CD4-positive, CD25-positive, alpha-beta regulatory T cell (primary cell): ENCODE results near the gene GIMAP2. TPM values are rescaled to one million over a fixed set of nuclear protein-coding genes. Genes with fewer than 3 reads are reported as not detected.

Experiments used
- ATAC-seq, 2 donors: fragments of 150-1000 bp; cut with Tn5 transposase; one replicate each; pipeline ENCODE4 v1.10.0; 2021; ENCODE audit warnings: low read depth in 2 of 2, moderate number of reproducible peaks in 2 of 2, moderate library complexity in 1 of 2
- DNase-seq, 3 donors: peaks; one replicate each; pipeline versions ENCODE4 v3.0.0 to v3.0.0-alpha.2; 2012 to 2022; ENCODE audit warnings: mixed read lengths in 1 of 3
- H3K27ac ChIP-seq: one replicate; pipeline ENCODE4 v1.7.0; 2013; ENCODE audit warnings: mild to moderate bottlenecking, low read length; ENCODE audit not compliant: insufficient read depth, poor library complexity, severe bottlenecking
- H3K27me3 ChIP-seq: one replicate; pipeline ENCODE4 v1.7.0; 2013; ENCODE audit warnings: low read length; ENCODE audit not compliant: control insufficient read depth, insufficient read depth
- H3K36me3 ChIP-seq: one replicate; pipeline ENCODE4 v1.7.0; 2013; ENCODE audit warnings: mild to moderate bottlenecking, low read length, moderate library complexity; ENCODE audit not compliant: control insufficient read depth, insufficient read depth
- H3K4me1 ChIP-seq: 2 replicates; pipeline ENCODE4 v1.7.0; 2013; ENCODE audit warnings: mild to moderate bottlenecking, low read length; ENCODE audit not compliant: insufficient read depth, control insufficient read depth, poor library complexity, severe bottlenecking
- H3K4me3 ChIP-seq: one replicate; pipeline ENCODE4 v1.7.0; 2013; ENCODE audit warnings: low read depth, mild to moderate bottlenecking, low read length, moderate library complexity
- H3K9me3 ChIP-seq, 2 experiments: 1 replicate in 1 of 2; 2 replicates in 1 of 2; pipeline ENCODE4 v1.7.0; 2013; ENCODE audit warnings: low read length in 2 of 2, mild to moderate bottlenecking in 1 of 2, moderate library complexity in 1 of 2; ENCODE audit not compliant: control insufficient read depth in 2 of 2
- H3K27ac Mint-ChIP-seq, 3 donors: one replicate each; pipeline ENCODE4 v1.8.0; 2020 to 2022; ENCODE audit warnings: mild to moderate bottlenecking in 3 of 3, mixed read lengths in 3 of 3, moderate library complexity in 2 of 3
- H3K27me3 Mint-ChIP-seq: one replicate; pipeline ENCODE4 v1.8.0; 2022; ENCODE audit warnings: mild to moderate bottlenecking, mixed read lengths
- H3K36me3 Mint-ChIP-seq: one replicate; pipeline ENCODE4 v1.8.0; 2020; ENCODE audit warnings: mixed read lengths
- H3K4me1 Mint-ChIP-seq, 4 donors: one replicate each; pipeline ENCODE4 v1.8.0; 2020 to 2022; ENCODE audit warnings: mixed read lengths in 4 of 4, mild to moderate bottlenecking in 1 of 4
- H3K4me3 Mint-ChIP-seq, 4 donors: one replicate each; pipeline ENCODE4 v1.8.0; 2020 to 2022; ENCODE audit warnings: mild to moderate bottlenecking in 4 of 4, mixed read lengths in 4 of 4, moderate library complexity in 3 of 4
- H3K9me3 Mint-ChIP-seq, 7 donors: one replicate each; pipeline ENCODE4 v1.8.0; 2020 to 2022; ENCODE audit warnings: mixed read lengths in 7 of 7, mild to moderate bottlenecking in 3 of 7, moderate library complexity in 2 of 7
- polyA plus RNA-seq, 4 donors: library from polyadenylated mRNA; unstranded; fragments of 300-500 nt; fragmentation: Illumina TruSeq; gene quantifications; one replicate each; pipeline ENCODE4 v1.2.3, GENCODE V29; 2021
- total RNA-seq: library from RNA; stranded (reverse); gene quantifications from one replicate; pipeline ENCODE4 v1.2.3, GENCODE V29; 2022

Gene GIMAP2
- total RNA-seq (95.1 TPM), polyA plus RNA-seq (100 to 1,000 TPM in 2 of 4 donors, 10 to 100 TPM in 2; 79.0 to 142 (median 110) TPM)

DNA sequence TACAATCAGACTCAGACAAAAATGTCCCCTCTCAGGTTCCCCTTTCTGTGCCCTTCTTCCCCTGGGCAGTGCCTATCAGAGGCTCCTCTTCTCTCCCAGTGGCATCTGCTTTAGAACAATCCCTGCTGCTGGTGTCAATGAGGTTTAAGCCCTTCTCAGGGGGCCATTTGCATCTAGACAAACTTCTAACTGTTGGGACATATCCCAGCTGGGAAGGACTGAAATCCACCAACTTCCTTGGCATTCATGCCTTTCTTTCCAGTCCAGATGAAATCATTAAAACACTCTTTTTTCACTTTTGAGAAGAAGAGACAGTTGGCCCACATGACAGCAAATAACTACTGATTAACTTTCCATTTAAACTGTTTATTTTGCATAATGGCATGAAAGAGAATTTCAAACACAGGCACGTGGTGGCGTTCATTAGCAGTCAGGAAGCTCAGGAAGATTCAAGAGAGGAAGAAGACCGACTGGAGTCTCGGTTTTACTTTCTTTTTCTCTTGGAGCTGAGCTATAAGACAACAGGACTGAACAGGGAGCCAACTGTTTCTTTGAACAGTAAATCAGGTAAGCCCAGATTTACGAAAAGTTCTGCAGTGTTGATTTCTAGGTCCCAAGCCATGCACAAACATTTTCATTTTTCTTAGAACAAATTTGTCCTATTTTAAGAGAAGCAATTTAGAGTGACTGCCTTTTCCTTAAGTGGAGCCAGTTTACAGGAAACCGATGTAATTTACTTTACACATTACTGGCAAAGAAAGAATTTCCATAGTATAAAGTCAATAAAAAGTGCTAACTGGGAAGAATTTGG is at the start of gene GIMAP2:
Gene GIMAP2, plus strand, starts transcription at position 488 of the 811 bp plus-strand sequence. CDS start 1,354 bp downstream, outside the sequence.
- Histone ChIP-seq H3K4me3 (peak within 1 kb of the TSS; percentile 99), H3K27ac (peak within 1 kb of the TSS; percentile 83), H3K9me3 (peaks cover 8 to 17% of the 10 kb centered on the region in 2 experiments), H3K27me3 (no peaks in the 10 kb centered on the region), H3K4me1 (peaks cover 51% of the 10 kb centered on the region), H3K36me3 (peaks cover 22% of the 10 kb centered on the region)
- peak within 1 kb of the TSS; percentile 96 to 100 (median 98) for H3K4me3 Mint-ChIP-seq
- peak within 1 kb of the TSS; percentile 97 to 100 (median 99) for H3K27ac Mint-ChIP-seq
- ATAC-seq (peak; percentile 65 to 78), DNase-seq (peak in 2 of 3 donors; percentile 51 to 82)
- H3K9me3 Mint-ChIP-seq, result peaks cover 1 to 42% (median 9%) of the 10 kb centered on the region in 7 donors
- no peaks in the 10 kb centered on the region for H3K27me3 Mint-ChIP-seq
- peaks cover 48% of the 10 kb centered on the region for H3K36me3 Mint-ChIP-seq
- peaks cover 51 to 86% (median 65%) of the 10 kb centered on the region in 4 donors for H3K4me1 Mint-ChIP-seq

DNA sequence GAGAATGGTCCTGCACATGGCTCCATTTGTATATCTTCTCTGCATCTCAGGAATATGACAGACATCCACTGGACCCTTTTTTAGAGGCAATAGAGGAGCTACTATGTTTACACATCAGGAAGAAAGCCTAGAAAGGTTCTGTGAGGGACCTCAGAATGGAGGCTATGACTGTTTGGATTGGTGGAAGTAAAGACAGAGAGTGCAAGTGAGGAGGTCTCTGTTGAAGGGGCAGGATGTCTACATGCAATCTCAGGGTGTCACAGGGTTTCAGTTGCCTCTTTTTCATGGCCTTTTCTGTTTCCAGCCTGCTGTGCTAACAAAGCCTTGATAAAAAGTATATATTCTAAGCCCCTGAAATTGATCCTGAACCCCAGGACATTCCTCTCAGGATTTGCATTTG is 43.7 kb upstream of the GIMAP2 start:
- H3K4me3 ChIP-seq, result no peak overlapping the region
- no peaks in the 10 kb centered on the region for H3K27me3 ChIP-seq
- H3K36me3 ChIP-seq, result no peaks in the 10 kb centered on the region
- no peaks in the 10 kb centered on the region for H3K27me3 Mint-ChIP-seq
- peaks cover 0 to 34% (median 6%) of the 10 kb centered on the region in 7 donors for H3K9me3 Mint-ChIP-seq
- H3K9me3 ChIP-seq, result peaks cover 6 to 11% of the 10 kb centered on the region in 2 experiments
- H3K27ac Mint-ChIP-seq, result peak overlapping the region in 1 of 3 donors; percentile 71
- peak overlapping the region in 1 of 4 donors; percentile 16 for H3K4me3 Mint-ChIP-seq
- H3K4me1 ChIP-seq, result no peaks in the 10 kb centered on the region
- no peak for DNase-seq
- ATAC-seq, result no peak
- peaks cover 12 to 80% (median 30%) of the 10 kb centered on the region in 4 donors for H3K4me1 Mint-ChIP-seq
- peaks cover 18% of the 10 kb centered on the region for H3K36me3 Mint-ChIP-seq
- H3K27ac ChIP-seq, result no peak overlapping the region

DNA sequence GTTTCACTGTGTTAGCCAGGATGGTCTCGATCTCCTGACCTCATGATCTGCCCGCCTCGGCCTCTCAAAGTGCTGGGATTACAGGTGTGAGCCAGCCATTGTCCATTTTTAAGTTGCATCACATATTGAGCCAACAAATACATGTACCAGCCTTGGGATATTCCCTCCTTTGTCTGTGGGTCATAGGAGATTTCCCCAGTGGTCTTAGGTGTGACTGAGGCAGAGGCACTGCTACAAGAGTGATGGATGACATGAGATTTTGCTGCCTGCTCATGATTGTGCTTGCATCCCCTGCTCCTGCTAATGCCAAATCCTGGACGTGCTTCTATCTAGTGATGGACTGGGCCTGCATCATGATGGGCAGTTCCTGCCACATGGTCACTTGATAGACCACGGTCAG is 42.6 kb upstream of the GIMAP2 start:
- H3K27ac ChIP-seq, result no peak overlapping the region
- no peaks in the 10 kb centered on the region for H3K27me3 ChIP-seq
- H3K27me3 Mint-ChIP-seq, result no peaks in the 10 kb centered on the region
- H3K4me1 Mint-ChIP-seq, result peaks cover 12 to 78% (median 26%) of the 10 kb centered on the region in 4 donors
- H3K36me3 ChIP-seq, result no peaks in the 10 kb centered on the region
- no peak for DNase-seq
- no peak overlapping the region for H3K4me3 ChIP-seq
- no peak for ATAC-seq
- peak overlapping the region in 1 of 3 donors; percentile 26 for H3K27ac Mint-ChIP-seq
- H3K9me3 Mint-ChIP-seq, result peaks cover 0 to 25% (median 6%) of the 10 kb centered on the region in 7 donors
- H3K36me3 Mint-ChIP-seq, result peaks cover 14% of the 10 kb centered on the region
- H3K4me3 Mint-ChIP-seq, result no peak overlapping the region
- peaks cover 4% of the 10 kb centered on the region for H3K4me1 ChIP-seq
- H3K9me3 ChIP-seq, result peaks cover 6 to 11% of the 10 kb centered on the region in 2 experiments

DNA sequence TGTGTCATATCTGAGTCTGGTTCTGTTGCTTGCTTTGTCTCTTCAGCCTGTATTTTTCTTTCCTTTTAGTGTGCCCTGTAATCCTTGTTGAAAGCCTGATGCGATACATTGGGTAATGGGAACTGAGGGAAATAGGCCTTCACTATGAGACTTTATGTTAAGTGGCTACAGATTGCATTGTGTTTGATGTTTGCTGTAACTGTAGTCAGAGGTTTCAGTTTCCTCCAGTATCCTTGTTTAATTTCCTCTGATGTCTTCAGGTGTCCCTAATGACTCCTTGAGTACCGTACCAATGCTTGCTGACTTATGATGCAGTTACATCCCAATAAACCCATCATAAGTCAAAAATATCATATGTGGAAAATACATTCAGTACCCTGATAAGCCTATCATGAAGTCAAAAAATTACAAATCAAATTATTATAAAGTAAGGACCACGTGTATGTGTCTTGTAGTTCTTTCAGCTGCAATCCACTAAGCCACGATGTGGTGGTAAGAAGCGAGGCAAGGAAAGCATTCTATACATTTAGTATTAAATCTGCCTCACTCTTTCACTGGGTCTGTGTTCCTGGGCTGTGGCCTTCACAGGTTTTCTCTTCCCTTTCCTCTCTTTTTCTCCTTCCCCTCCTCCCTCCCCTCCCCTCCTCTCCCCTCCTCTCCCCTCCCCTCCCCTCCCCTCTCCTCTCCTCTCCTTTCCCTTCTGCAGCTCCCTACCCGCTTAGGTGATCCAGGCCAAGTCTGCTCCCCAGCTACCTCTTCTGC is 40.1 kb upstream of the GIMAP2 start:
- Mint-ChIP-seq H3K9me3 (peaks cover 0 to 15% (median 4%) of the 10 kb centered on the region in 7 donors), H3K27ac (peak overlapping the region in 2 of 3 donors; percentile 64 to 72), H3K4me1 (peaks cover 16 to 86% (median 34%) of the 10 kb centered on the region in 4 donors), H3K36me3 (peaks cover 14% of the 10 kb centered on the region), H3K4me3 (peak overlapping the region in 3 of 4 donors; percentile 4 to 48 (median 39)), H3K27me3 (no peaks in the 10 kb centered on the region)
- no peaks in the 10 kb centered on the region for H3K36me3 ChIP-seq
- no peak overlapping the region for H3K27ac ChIP-seq
- ATAC-seq (no peak), DNase-seq (no peak)
- no peaks in the 10 kb centered on the region for H3K9me3 ChIP-seq
- H3K4me3 ChIP-seq, result no peak overlapping the region
- peaks cover 13% of the 10 kb centered on the region for H3K4me1 ChIP-seq
- no peaks in the 10 kb centered on the region for H3K27me3 ChIP-seq

DNA sequence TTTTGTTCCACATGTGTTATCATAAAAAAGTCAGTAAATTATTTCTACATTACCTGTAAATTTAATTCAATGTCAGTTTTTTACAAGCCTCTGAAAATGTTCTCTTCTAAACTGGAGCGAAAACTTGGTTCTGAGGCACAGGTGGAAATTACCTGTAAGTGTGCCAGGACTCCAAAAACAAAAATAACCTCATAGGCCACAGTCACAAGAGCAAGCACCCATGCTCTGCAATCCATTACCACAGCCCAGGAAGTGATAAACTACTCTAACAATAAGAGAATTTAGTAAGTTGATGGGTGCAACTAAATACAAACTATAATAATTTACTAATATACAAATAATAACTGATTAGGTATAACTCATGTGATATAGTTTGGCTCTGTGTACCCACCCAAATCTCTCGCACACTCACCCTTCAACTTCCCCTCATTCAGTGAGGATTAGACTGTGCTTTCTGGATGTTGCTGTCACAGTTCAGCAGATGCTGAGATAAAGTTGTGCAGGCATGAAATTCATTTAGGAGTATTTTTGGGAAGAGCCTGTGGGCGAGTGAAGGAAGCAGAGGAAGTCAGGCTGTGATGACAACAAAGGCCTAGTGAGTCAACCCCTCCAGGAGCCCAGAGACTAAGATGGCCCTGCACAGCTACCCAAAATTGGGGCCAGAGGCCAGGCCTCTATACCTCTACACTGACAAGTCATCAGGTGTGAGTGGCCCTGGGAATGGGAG is 37.0 kb upstream of the GIMAP2 start:
- no peaks in the 10 kb centered on the region for H3K36me3 ChIP-seq

DNA sequence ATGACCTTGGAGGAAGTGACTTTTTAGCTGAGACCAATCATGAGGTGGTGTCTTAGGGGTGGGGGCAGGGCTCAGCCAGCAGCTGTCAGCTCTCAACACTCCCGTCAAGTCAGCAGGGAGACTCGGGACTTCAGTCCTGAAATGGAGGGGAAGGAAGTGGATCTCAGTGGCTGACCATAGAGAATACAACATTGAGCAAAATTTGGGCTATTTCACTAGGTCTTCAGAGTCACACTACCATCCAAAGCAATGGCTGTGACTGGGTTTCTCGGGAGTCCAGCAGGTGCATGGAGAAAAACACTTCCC is 36.5 kb upstream of the GIMAP2 start:
- peaks cover 17 to 68% (median 26%) of the 10 kb centered on the region in 4 donors for H3K4me1 Mint-ChIP-seq
- no peaks in the 10 kb centered on the region for H3K9me3 ChIP-seq
- no peaks in the 10 kb centered on the region for H3K36me3 ChIP-seq
- peaks cover 0 to 31% (median 10%) of the 10 kb centered on the region in 7 donors for H3K9me3 Mint-ChIP-seq
- no peaks in the 10 kb centered on the region for H3K27me3 ChIP-seq
- no peak for ATAC-seq
- no peak overlapping the region for H3K4me3 ChIP-seq
- H3K27ac Mint-ChIP-seq, result peak overlapping the region; percentile 80 to 97 (median 81)
- H3K4me3 Mint-ChIP-seq, result peak overlapping the region in 1 of 4 donors; percentile 39
- H3K27ac ChIP-seq, result no peak overlapping the region
- H3K36me3 Mint-ChIP-seq, result peaks cover 17% of the 10 kb centered on the region
- H3K4me1 ChIP-seq, result peaks cover 13% of the 10 kb centered on the region
- no peaks in the 10 kb centered on the region for H3K27me3 Mint-ChIP-seq
- no peak for DNase-seq

More for the DNA sequence above, 37.0 kb upstream of the GIMAP2 start:
- DNase-seq, result no peak
- Mint-ChIP-seq H3K4me1 (peaks cover 13 to 68% (median 29%) of the 10 kb centered on the region in 4 donors), H3K4me3 (peak overlapping the region in 3 of 4 donors; percentile 54 to 73 (median 65)), H3K27me3 (no peaks in the 10 kb centered on the region), H3K36me3 (peaks cover 18% of the 10 kb centered on the region), H3K9me3 (peaks cover 0 to 33% (median 8%) of the 10 kb centered on the region in 7 donors), H3K27ac (peak overlapping the region; percentile 81 to 97 (median 90))
- Histone ChIP-seq H3K4me1 (peaks cover 13% of the 10 kb centered on the region), H3K27me3 (no peaks in the 10 kb centered on the region), H3K9me3 (no peaks in the 10 kb centered on the region), H3K27ac (no peak overlapping the region), H3K4me3 (peak overlapping the region; percentile 35)
- peak in 1 of 2 donors; percentile 65 for ATAC-seq

DNA sequence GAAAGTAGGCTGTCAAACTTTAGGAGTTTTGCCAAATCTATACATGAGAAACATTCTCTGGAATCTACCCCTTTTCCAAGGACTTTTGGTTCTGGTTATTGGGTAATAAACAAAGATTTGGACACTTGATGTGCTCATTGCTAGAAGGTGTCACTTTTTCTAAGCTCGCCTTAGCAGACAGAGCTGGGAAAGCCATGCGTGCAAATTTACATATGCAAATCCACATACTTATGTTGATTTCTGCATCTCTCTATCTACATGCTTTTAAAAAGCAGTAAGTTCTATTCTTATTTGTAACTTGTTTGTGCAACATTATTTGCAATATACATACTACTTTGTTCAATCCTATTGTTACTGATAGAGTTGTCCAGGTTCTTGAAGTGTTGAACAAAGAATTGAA is 30.8 kb upstream of the GIMAP2 start:
- Mint-ChIP-seq H3K36me3 (peaks cover 11% of the 10 kb centered on the region), H3K9me3 (peaks cover 3 to 37% (median 10%) of the 10 kb centered on the region in 7 donors), H3K27ac (peak overlapping the region in 1 of 3 donors; percentile 36), H3K4me1 (peaks cover 9 to 31% (median 11%) of the 10 kb centered on the region in 4 donors), H3K4me3 (no peak overlapping the region), H3K27me3 (no peaks in the 10 kb centered on the region)
- Histone ChIP-seq H3K9me3 (peaks cover 5 to 11% of the 10 kb centered on the region in 2 experiments), H3K4me3 (no peak overlapping the region), H3K36me3 (no peaks in the 10 kb centered on the region), H3K27me3 (no peaks in the 10 kb centered on the region), H3K27ac (no peak overlapping the region), H3K4me1 (no peaks in the 10 kb centered on the region)
- ATAC-seq (no peak), DNase-seq (no peak)
